Keratinocyte (primary cell): ENCODE measurements around the gene PIK3CD. TPM values are rescaled to one million over a fixed set of nuclear protein-coding genes. Genes with fewer than 3 reads are reported as not detected.

ENCODE experiments used
- DNase-seq: peaks from one replicate; pipeline ENCODE4 v3.0.0-alpha.2; 2011; ENCODE audit warnings: low read depth, missing footprints, low spot score
- FAIRE-seq: peaks from 2 replicates; lab custom pipeline; 2011; peaks lifted over from hg19 to GRCh38; lab: Jason Lieb, UNC
- H2AFZ ChIP-seq: 2 replicates; pipeline ENCODE4 v1.6.0; 2012; ENCODE audit warnings: low read length, control low read depth, inconsistent platforms; ENCODE audit not compliant: control insufficient read depth
- H3K27ac ChIP-seq: 2 replicates; pipeline ENCODE4 v1.5.1; 2011; ENCODE audit warnings: low read length; ENCODE audit not compliant: control insufficient read depth, insufficient read depth
- H3K27me3 ChIP-seq: 3 replicates; pipeline ENCODE4 v1.6.0; 2011; ENCODE audit warnings: low read length; ENCODE audit not compliant: control insufficient read depth, insufficient read depth; ENCODE audit errors: extremely low read depth
- H3K36me3 ChIP-seq, 2 experiments: 2 replicates in 1 of 2; 3 replicates in 1 of 2; pipeline ENCODE4 v1.5.1; 2011; ENCODE audit warnings: low read length in 2 of 2, mild to moderate bottlenecking in 1 of 2; ENCODE audit not compliant: control insufficient read depth in 2 of 2, insufficient read depth in 2 of 2; ENCODE audit errors: extremely low read depth in 1 of 2
- H3K4me1 ChIP-seq: 3 replicates; pipeline ENCODE4 v1.5.1; 2011; ENCODE audit warnings: low read length; ENCODE audit not compliant: control insufficient read depth, insufficient read depth; ENCODE audit errors: extremely low read depth
- H3K4me2 ChIP-seq: 3 replicates; pipeline ENCODE4 v1.6.0; 2011; ENCODE audit warnings: low read depth, low read length; ENCODE audit not compliant: control insufficient read depth, insufficient read depth; ENCODE audit errors: extremely low read depth
- H3K4me3 ChIP-seq, 3 experiments: fragments of 200-600 bp in 1 of 3; sonication (generic) in 1 of 3; 2 replicates in 2 of 3; 3 replicates in 1 of 3; pipeline ENCODE4 v1.5.1; 2011 to 2016; ENCODE audit warnings: low read length in 3 of 3, mild to moderate bottlenecking in 3 of 3, control low read depth in 2 of 3, inconsistent platforms in 1 of 3, low read depth in 1 of 3, mixed read lengths in 1 of 3, mixed run types in 1 of 3, moderate library complexity in 1 of 3; ENCODE audit not compliant: control insufficient read depth in 2 of 3, insufficient read depth in 2 of 3; ENCODE audit errors: extremely low read depth in 1 of 3
- H3K79me2 ChIP-seq: 2 replicates; pipeline ENCODE4 v1.6.0; 2012; ENCODE audit warnings: low read length; ENCODE audit not compliant: control insufficient read depth, insufficient read depth
- H3K9ac ChIP-seq: 3 replicates; pipeline ENCODE4 v1.6.0; 2011; ENCODE audit warnings: low read length; ENCODE audit not compliant: control insufficient read depth, insufficient read depth; ENCODE audit errors: extremely low read depth
- H3K9me1 ChIP-seq: 3 replicates; pipeline ENCODE4 v1.6.0; 2011; ENCODE audit warnings: low read length; ENCODE audit not compliant: control insufficient read depth, insufficient read depth; ENCODE audit errors: extremely low read depth
- H3K9me3 ChIP-seq: 2 replicates; pipeline ENCODE4 v1.5.1; 2012; ENCODE audit warnings: low read depth, low read length; ENCODE audit not compliant: control insufficient read depth
- H4K20me1 ChIP-seq: 3 replicates; pipeline ENCODE4 v1.6.0; 2011; ENCODE audit warnings: low read length; ENCODE audit not compliant: control insufficient read depth, insufficient read depth; ENCODE audit errors: extremely low read depth
- EZH2 ChIP-seq: IDR thresholded peaks from one replicate; pipeline ENCODE4 v1.6.1; 2012; ENCODE audit warnings: inconsistent platforms, mild to moderate bottlenecking, low read length, moderate library complexity
- dilution Hi-C: fragments of 300-500 bp; cut with MboI; formaldehyde crosslinking; loops from one replicate; pipeline ENCODE4 v1.7.0; 2020; ENCODE audit warnings: low sequenced_read_pairs; ENCODE audit not compliant: extremely low pct_ligation_motif_present
- polyA plus RNA-seq, 5 experiments: library from polyadenylated mRNA; depleted of rRNA in 3 of 5; stranded (reverse) in 3 of 5; stranded (forward) in 1 of 5; unstranded in 1 of 5; fragments of >200 nt; gene quantifications; 1 replicate in 1 of 5; 2 replicates in 3 of 5; 3 replicates in 1 of 5; pipeline versions ENCODE4 v1.2.1 to v1.2.3, GENCODE V29; 2011 to 2012; ENCODE audit warnings: missing spikeins in 2 of 5, low read depth in 1 of 5, low replicate concordance in 1 of 5
- TF ChIP-seq, protein P1 (sequence below), 3 experiments: IDR thresholded peaks in 1 of 3; conservative IDR thresholded peaks in 1 of 3; optimal IDR thresholded peaks in 1 of 3; 2 replicates in 2 of 3; 3 replicates in 1 of 3; pipeline versions ENCODE3 to v1.5.1; 2011; ENCODE audit warnings: low read length in 3 of 3, mild to moderate bottlenecking in 3 of 3, moderate library complexity in 2 of 3, control low read depth in 1 of 3, inconsistent platforms in 1 of 3; ENCODE audit not compliant: insufficient read depth in 2 of 3; ENCODE audit errors: extremely low read depth in 1 of 3

PIK3CD gene
- polyA plus RNA-seq, 1 donor (not counting 4 experiments of a cell fraction or from before 2014, with no cell fraction given) = 7.8 TPM

- Histone ChIP-seq H3K27ac (peak overlapping the region; percentile 26), H3K4me3 (no peak overlapping the region), H3K9ac (no peak overlapping the region), H3K4me1 (peaks cover 23% of the 10 kb centered on the region), H3K9me3 (no peaks in the 10 kb centered on the region), H3K79me2 (no peaks in the 10 kb centered on the region), H3K36me3 (peaks cover 20 to 23% of the 10 kb centered on the region in 2 experiments), H3K4me2 (no peak overlapping the region), H3K9me1 (no peaks in the 10 kb centered on the region), H2AFZ (no peak overlapping the region), H3K27me3 (no peaks in the 10 kb centered on the region), H4K20me1 (no peaks in the 10 kb centered on the region)
- DNase-seq = no peak
- TF ChIP-seq, protein P1, sequence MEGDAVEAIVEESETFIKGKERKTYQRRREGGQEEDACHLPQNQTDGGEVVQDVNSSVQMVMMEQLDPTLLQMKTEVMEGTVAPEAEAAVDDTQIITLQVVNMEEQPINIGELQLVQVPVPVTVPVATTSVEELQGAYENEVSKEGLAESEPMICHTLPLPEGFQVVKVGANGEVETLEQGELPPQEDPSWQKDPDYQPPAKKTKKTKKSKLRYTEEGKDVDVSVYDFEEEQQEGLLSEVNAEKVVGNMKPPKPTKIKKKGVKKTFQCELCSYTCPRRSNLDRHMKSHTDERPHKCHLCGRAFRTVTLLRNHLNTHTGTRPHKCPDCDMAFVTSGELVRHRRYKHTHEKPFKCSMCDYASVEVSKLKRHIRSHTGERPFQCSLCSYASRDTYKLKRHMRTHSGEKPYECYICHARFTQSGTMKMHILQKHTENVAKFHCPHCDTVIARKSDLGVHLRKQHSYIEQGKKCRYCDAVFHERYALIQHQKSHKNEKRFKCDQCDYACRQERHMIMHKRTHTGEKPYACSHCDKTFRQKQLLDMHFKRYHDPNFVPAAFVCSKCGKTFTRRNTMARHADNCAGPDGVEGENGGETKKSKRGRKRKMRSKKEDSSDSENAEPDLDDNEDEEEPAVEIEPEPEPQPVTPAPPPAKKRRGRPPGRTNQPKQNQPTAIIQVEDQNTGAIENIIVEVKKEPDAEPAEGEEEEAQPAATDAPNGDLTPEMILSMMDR (optimal IDR thresholded peaks at IDR 0.05 in 1 of 3, IDR thresholded peaks at IDR 0.05 in 1 of 3, conservative IDR thresholded peaks at IDR 0.05 in 1 of 3; ENCODE audit: extremely low read depth in 1 of 3, insufficient read depth in 2 of 3, low read length in 3 of 3) = peak; percentile 55 to 77 (median 67)
- no peak for TF ChIP-seq EZH2
- dilution Hi-C loops = no loop called here
- FAIRE-seq = no peak
Observed at GRCh38 chr1:9721606-9722377, 70.3 kb downstream of the PIK3CD start.

DNA sequence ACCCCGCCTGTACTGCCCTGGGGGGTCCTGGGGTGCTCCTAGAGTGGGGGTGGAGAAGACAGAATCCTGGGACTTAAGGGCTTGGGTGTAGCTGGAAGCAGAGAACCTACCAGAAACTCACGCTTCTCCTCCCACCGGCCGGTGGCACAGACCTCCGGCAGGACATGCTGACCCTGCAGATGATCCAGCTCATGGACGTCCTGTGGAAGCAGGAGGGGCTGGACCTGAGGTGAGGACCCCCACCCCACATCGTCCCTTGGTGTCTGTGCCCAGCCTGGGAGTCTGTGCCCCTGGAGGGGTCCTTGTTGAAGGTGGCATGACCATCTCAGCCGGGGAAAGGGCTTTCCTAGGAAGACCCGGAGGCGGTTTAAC is 70.8 kb downstream of the PIK3CD start:
- Histone ChIP-seq H3K79me2 (no peaks in the 10 kb centered on the region), H3K4me3 (no peak overlapping the region), H3K9ac (no peak overlapping the region), H3K4me1 (peaks cover 23% of the 10 kb centered on the region), H3K27me3 (no peaks in the 10 kb centered on the region), H4K20me1 (no peaks in the 10 kb centered on the region), H3K9me1 (no peaks in the 10 kb centered on the region), H3K4me2 (no peak overlapping the region), H3K9me3 (no peaks in the 10 kb centered on the region), H3K27ac (no peak overlapping the region), H2AFZ (no peak overlapping the region), H3K36me3 (peaks cover 20 to 23% of the 10 kb centered on the region in 2 experiments)
- TF ChIP-seq, protein P1 (optimal IDR thresholded peaks at IDR 0.05 in 1 of 3, IDR thresholded peaks at IDR 0.05 in 1 of 3, conservative IDR thresholded peaks at IDR 0.05 in 1 of 3; ENCODE audit: extremely low read depth in 1 of 3, insufficient read depth in 2 of 3, low read length in 3 of 3) = no peak
- no peak for TF ChIP-seq EZH2
- dilution Hi-C loops = no loop called here
- no peak for DNase-seq
- no peak for FAIRE-seq
